Activated naive CD4-positive, alpha-beta T cell treated with anti-CD3 and anti-CD28 coated beads, Interleukin-2, amount 10 ng/mL, durations not matched to agents 7 days and 5 days (primary cell): ENCODE data around the gene RTP5.

Source experiments
- CTCF ChIA-PET: fragments of 350-600 bp; sonication (Branson Sonifier 250); formaldehyde crosslinking; loops from one replicate; lab custom pipeline; 2021; ENCODE audit warnings: antibody characterized with exemption; lab: Charles Lee
- DNase-seq: peaks from one replicate; pipeline ENCODE4 v3.0.0-alpha.2; 2020
- H3K27ac Mint-ChIP-seq: one replicate; pipeline ENCODE4 v1.8.0; 2021; ENCODE audit warnings: mild to moderate bottlenecking, moderate library complexity, mixed read lengths
- H3K27me3 Mint-ChIP-seq: one replicate; pipeline ENCODE4 v1.8.0; 2021; ENCODE audit warnings: mild to moderate bottlenecking, mixed read lengths
- H3K36me3 Mint-ChIP-seq: one replicate; pipeline ENCODE4 v1.8.0; 2021; ENCODE audit warnings: mixed read lengths
- H3K4me1 Mint-ChIP-seq: one replicate; pipeline ENCODE4 v1.8.0; 2021; ENCODE audit warnings: mixed read lengths
- H3K4me3 Mint-ChIP-seq: one replicate; pipeline ENCODE4 v1.8.0; 2021; ENCODE audit warnings: mild to moderate bottlenecking, moderate library complexity, mixed read lengths
- H3K9me3 Mint-ChIP-seq: one replicate; pipeline ENCODE4 v1.8.0; 2021; ENCODE audit warnings: mixed read lengths

The RTP5 gene

DNA sequence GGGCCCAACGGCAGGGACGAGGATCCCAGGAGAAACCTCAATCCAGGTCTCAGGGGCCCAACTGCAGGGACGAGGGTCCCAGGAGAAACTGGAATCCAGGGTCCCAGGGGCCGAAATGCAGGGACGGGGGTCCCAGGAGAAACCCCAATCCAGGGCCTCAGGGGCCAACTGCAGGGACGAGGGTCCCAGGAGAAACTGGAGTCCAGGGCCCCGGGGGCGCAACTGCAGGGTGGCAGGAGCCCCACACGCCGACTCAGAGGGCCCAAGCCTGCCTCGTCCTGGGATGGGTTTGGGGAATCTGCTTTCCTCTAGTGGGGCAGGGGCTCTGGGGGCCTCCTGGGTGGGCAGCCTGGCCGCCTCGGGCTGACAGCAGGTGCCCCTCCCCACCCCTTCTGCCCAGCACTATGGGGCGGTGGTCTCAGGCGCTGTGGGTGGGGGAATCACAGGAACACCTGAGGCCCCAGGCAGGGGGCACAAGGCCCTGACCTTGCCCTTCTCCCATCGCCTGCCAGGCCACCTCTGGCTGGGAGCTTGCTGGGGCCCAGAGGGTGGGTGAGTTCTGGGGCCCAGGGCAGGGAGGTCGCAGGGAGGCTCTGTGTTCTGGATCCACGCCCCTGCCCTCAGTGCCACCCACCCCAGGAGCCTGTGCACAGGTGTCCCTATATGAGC, 7.1 kb downstream of the RTP5 start:
- no peaks in the 10 kb centered on the region for H3K36me3 Mint-ChIP-seq
- no peak overlapping the region for H3K27ac Mint-ChIP-seq
- H3K4me1 Mint-ChIP-seq = peaks cover 28% of the 10 kb centered on the region
- H3K27me3 Mint-ChIP-seq = peaks cover 18% of the 10 kb centered on the region
- CTCF ChIA-PET = interaction anchor here (0.7 to 1.0 kb wide), 3 partner anchors 9 to 175 kb away, joined by 3 to 4 read pairs (median 3); no protein-coding TSS in a partner anchor
- DNase-seq = no peak
- H3K9me3 Mint-ChIP-seq = peaks cover 4% of the 10 kb centered on the region
- no peak overlapping the region for H3K4me3 Mint-ChIP-seq

DNA sequence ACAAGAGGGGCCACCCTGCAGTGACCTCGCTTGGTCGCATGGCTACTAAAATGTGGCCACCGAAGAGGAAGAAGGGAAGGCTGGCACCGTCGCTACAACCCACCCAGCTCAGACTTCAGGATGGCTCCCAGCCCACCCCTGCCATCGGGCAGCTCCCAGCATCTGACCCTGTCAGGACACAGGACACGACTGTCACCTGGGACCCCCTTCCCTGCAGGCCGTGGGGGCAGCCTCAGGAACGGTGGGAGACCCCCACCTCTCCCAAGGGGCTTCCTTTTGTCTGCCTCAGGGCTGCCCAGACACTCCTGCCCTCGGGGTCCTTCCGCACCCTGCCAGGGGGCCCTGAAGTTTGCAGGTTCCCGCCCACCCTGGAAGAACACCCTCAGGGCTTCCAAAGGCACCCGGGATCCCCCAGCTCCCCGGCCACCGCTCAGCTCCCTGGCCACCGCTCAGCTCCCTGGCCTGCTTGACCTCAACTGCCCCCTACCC, 7.7 kb downstream of the RTP5 start:
- H3K27me3 Mint-ChIP-seq = peaks cover 14% of the 10 kb centered on the region
- CTCF ChIA-PET = interaction anchor here (0.7 to 1.0 kb wide), 2 partner anchors 10 to 158 kb away, joined by 3 read pairs; no protein-coding TSS in a partner anchor

DNA sequence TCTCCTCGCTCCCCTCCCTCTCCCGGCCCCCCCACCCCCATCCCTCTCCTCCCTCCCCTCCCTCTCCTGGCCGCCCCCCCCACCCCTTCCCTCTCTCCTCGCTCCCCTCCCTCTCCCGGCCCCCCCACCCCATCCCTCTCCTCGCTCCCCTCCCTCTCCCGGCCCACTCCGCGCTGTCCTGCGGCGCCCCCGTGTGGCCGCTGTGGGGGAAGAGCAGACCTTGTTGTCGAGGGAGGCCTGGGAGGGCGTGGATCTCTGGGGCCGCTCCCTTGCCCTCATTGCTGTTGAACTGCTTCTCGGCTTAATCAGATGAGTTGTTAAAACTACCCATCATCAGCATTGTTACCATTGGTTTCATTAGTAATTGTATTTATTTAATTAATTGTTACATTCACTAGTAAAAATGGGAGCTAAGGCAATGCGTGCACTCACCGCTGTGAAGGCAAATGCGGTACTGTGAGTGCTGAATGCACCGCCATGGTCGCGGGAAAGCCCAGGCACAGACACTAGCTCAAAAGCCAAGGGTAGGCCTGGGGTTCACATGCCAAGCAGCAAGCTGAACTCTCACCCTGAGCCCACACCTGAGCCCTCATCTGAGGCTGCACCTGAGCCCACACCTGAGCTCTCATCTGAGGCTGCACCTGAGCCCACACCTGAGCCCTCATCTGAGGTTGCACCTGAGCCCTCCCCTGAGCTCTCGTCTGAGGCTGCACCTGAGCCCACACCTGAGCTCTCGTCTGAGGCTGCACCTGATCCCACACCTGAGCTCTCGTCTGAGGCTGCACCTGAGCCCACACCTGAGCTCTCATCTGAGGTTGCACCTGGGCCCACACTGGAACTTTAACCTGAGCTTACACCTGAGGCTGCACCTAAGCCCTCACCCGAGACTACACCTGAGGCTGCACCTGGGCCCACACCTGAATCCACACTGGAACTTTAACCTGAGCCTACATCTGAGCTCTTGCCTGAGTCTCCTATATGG, 8.8 kb downstream of the RTP5 start:
- peak; percentile 82 for DNase-seq
- Mint-ChIP-seq H3K27ac (no peak overlapping the region), H3K27me3 (peaks cover 5% of the 10 kb centered on the region), H3K36me3 (peaks cover 5% of the 10 kb centered on the region), H3K4me3 (no peak overlapping the region), H3K4me1 (peaks cover 44% of the 10 kb centered on the region), H3K9me3 (peaks cover 4% of the 10 kb centered on the region)
- CTCF ChIA-PET = interaction anchor here (0.7 to 2.5 kb wide), 17 partner anchors 10 to 800 kb away, joined by 3 to 15 read pairs (median 4); partner anchors contain the start of genes D2HGDH, ING5 and RTP5

More for the DNA sequence above, 7.7 kb downstream of the RTP5 start:
- DNase-seq = no peak
- no peaks in the 10 kb centered on the region for H3K36me3 Mint-ChIP-seq
- H3K4me1 Mint-ChIP-seq = peaks cover 33% of the 10 kb centered on the region
- no peak overlapping the region for H3K4me3 Mint-ChIP-seq
- H3K27ac Mint-ChIP-seq = no peak overlapping the region
- peaks cover 4% of the 10 kb centered on the region for H3K9me3 Mint-ChIP-seq

DNA sequence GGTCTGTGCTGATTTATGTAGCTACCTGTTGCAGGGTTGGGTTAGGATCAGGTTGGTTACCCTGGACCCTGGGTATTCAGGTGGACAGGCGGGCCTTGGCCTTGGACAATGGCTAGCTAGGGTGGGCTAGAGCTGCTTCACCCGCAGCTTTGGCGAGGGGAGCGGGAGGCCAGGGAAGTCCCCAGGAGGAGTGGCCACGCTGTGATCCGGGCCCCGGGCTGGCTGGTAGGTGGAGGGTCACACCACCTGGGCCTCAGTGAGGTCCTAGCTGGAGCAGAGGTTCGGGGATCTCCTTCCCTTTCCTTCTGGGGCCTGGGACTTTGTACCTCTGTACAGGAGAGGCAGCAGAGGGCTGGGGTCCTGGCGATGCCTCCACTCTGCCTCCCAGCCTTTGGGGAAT, 9.8 kb downstream of the RTP5 start:
- H3K4me3 Mint-ChIP-seq = no peak overlapping the region
- no peak overlapping the region for H3K27ac Mint-ChIP-seq
- CTCF ChIA-PET = interaction anchor here (0.8 to 2.5 kb wide), 9 partner anchors 11 to 801 kb away, joined by 3 to 15 read pairs (median 5); partner anchors contain the start of genes DTYMK, ING5 and RTP5

DNA sequence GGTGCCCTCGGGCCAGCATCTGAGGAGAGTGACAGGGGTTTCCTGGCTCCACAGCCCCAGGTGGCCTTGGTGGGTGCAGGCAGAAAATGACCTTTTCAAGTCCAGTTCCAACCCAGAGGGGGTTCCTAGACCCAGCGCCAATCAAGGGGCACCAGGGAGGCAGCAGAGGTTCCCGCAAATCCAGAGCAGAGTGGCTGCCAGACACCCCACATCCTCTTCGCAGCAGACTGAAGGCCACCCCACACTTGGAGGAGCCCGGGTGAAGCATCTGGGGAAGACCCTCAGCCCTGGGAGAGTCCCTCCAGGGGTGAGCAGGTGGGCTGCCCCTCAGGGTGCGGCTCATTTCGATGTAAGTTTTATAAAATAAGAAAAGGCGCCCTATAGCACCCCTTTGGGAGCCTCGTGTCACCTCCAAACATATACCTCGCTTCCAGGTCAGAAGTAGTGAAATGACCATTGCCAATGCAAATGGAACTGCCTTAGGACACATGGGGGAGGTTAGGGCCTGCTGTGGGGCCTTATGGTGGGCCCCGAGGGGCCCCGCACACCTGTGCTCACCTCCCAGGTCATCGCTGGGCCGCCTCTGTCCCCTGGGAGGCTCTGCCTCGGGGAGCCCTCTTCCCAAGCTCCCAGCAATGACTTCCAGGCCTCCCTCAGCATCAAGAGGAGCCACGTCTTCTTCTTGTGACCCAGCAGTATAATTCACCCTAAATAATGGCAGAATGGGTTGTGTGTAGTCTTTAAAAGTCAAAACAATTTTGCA, 11.0 kb downstream of the RTP5 start:
- peak overlapping the region; percentile 86 for H3K4me3 Mint-ChIP-seq
- CTCF ChIA-PET = interaction anchor here (2.5 kb wide), 2 partner anchors 149 to 178 kb away, joined by 14 to 15 read pairs; partner anchors contain the start of gene ING5
- no peak for DNase-seq
- H3K27ac Mint-ChIP-seq = peak overlapping the region; percentile 96
- peaks cover 48% of the 10 kb centered on the region for H3K4me1 Mint-ChIP-seq
- peaks cover 9% of the 10 kb centered on the region for H3K36me3 Mint-ChIP-seq
- peaks cover under 1% of the 10 kb centered on the region for H3K9me3 Mint-ChIP-seq
- peaks cover 5% of the 10 kb centered on the region for H3K27me3 Mint-ChIP-seq

More for the DNA sequence above, 9.8 kb downstream of the RTP5 start:
- Mint-ChIP-seq H3K27me3 (peaks cover 5% of the 10 kb centered on the region), H3K36me3 (peaks cover 5% of the 10 kb centered on the region), H3K9me3 (peaks cover 4% of the 10 kb centered on the region), H3K4me1 (peaks cover 48% of the 10 kb centered on the region)
- no peak for DNase-seq

DNA sequence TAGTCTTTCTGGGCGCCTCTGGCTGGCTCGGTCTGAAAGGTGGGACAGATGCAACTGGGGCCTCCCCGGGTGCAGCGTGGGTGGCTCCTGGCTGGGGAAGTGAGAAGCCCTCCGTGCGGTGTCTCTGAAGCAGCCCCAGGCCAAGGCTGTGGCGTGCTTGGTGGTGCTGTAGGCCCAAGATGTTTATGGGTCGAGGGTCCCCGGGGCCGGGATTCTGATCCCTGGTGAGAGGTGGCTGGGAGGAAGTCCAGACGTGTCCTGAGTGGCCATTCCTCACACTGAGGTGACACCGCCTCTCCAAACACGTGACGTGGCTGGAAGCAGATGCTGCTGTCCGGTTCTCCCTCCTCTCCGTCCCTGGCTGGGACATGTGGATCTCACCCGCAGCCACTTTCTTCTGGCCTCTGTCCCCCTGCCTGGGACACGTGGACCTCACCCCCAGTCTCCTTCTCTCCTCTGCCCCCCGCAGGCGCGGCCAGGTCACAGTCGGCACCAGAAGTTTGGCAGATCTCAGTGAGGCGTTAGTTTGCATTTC, 12.6 kb downstream of the RTP5 start:
- Mint-ChIP-seq H3K36me3 (peaks cover 14% of the 10 kb centered on the region), H3K27ac (peak overlapping the region; percentile 96), H3K9me3 (no peaks in the 10 kb centered on the region), H3K4me1 (peaks cover 51% of the 10 kb centered on the region), H3K4me3 (peak overlapping the region; percentile 86), H3K27me3 (peaks cover 5% of the 10 kb centered on the region)
- peak; percentile 56 for DNase-seq
- CTCF ChIA-PET = no interaction called here

DNA sequence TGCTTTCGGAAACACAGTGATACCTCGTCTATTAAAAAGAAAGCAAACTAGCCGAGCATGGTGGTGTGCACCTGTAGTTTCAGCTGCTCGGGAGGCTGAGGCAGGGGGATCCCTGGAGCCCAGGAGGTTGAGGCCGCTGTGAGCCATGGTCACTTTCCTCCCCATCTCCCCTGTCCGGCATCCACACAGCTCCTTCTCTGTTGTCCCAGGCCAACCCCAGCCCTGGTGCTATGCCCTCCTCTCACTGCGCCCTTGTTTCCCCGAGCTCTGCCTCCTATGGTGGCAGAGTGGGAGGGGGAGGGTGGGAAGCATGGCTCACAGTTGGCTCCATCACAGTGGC, 15.4 kb downstream of the RTP5 start:
- H3K9me3 Mint-ChIP-seq = peaks cover 6% of the 10 kb centered on the region
- no peak for DNase-seq
- peaks cover 5% of the 10 kb centered on the region for H3K27me3 Mint-ChIP-seq
- CTCF ChIA-PET = no interaction called here
- H3K27ac Mint-ChIP-seq = no peak overlapping the region
- peaks cover 57% of the 10 kb centered on the region for H3K4me1 Mint-ChIP-seq
- no peak overlapping the region for H3K4me3 Mint-ChIP-seq
- peaks cover 32% of the 10 kb centered on the region for H3K36me3 Mint-ChIP-seq

DNA sequence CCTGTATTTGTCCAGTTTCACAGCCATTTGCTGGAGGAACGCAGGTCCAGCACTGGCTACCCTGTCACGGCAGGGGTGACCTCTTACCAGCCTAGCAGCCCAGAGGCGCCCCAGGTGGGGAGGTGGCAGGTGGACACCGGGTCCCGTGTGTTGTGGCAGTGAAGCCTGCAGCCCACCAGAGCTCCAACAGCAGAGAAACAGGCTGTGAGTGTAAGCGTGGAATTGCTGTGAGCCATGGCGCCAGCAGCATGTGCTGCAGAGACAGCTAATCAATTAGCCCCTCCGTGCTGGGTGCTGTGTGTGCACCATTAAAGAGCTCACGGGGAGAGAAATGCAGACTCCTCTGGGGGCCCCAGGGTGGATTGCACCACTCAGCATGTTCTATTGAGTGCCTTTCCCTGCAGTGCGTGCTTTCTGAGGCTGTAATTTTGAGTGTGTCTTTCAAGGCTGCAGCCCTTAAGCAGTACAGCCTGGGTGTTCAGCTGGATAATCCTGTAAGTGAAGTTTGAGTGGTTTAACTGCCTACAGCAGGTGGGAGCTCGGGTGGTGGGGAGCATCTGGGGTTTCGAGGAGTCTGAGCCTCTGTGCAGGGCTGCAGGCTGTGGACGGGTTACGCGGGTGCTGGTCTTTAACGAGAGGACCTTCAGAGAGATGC, 15.9 kb downstream of the RTP5 start:
- Mint-ChIP-seq H3K4me3 (no peak overlapping the region), H3K4me1 (peaks cover 52% of the 10 kb centered on the region), H3K36me3 (peaks cover 35% of the 10 kb centered on the region), H3K27me3 (peaks cover 5% of the 10 kb centered on the region), H3K9me3 (peaks cover 6% of the 10 kb centered on the region), H3K27ac (no peak overlapping the region)
- no peak for DNase-seq
- CTCF ChIA-PET = no interaction called here

DNA sequence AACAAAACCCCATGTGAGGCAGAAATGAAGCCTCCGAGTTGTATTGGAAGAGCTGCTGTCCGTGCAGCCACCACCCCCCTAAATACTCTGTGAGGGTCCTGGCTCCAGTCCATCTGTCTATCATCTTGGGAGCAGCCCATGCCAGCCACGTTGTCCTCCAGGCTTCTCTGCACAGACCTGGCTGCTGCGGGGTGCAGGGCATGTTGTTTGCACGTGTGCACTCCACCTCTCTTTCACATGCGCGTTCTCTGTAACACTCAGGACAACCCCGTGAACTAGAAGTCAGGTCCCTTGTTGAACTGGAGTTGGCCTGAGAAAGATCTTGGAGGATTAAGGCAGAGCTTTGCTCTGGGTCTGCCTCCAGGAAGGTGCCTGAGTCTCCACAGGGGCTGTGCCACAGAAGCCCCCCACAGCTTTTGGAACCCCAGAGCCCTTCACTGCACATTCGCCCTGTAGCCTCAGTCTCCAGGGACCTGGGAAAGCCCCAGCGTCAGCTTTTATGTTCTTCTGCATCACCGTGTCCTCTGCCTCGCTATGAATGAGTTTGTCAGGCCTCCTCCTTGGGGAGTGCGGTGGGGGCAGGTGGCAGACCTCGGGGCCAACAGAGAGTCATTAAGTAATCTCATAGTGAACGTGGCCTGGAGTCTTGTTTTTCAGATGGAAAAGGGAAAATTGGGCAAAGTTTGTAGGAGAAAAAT, 16.6 kb downstream of the RTP5 start:
- Mint-ChIP-seq H3K27ac (peak overlapping the region; percentile 46), H3K27me3 (peaks cover 5% of the 10 kb centered on the region), H3K4me1 (peaks cover 47% of the 10 kb centered on the region), H3K4me3 (no peak overlapping the region), H3K9me3 (peaks cover 6% of the 10 kb centered on the region), H3K36me3 (peaks cover 35% of the 10 kb centered on the region)
- CTCF ChIA-PET = no interaction called here
- no peak for DNase-seq

DNA sequence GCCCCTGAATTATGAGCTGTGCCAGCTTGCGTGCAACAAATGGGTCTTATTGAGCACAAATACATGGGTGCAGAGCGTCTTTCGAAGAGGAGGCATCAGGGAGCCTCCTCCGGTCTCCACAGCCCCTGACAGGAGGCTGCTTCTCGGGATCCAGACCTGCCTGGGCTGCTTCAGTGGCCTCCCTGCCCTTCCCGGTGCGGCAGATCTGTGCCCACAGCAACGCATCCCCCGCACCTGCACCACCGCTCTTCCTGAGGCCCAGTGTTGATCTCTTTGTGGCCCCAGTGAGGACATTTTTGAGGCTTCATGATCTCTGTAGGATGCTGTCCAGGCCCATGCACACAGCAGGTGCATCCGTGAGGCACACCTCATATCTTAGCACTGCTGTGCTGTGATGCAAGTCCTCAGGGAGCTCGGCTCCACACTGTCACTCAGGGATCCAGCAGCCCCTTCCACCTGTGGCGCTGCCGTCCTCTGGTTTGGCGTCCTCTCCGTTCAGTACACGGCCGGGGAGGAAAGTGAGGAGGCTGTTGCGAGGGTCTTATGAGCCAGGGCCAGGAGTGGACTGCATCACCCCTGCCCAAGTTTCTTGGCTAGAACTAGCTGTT, 17.4 kb downstream of the RTP5 start:
- Mint-ChIP-seq H3K4me1 (peaks cover 39% of the 10 kb centered on the region), H3K36me3 (peaks cover 35% of the 10 kb centered on the region), H3K9me3 (peaks cover 6% of the 10 kb centered on the region), H3K27me3 (no peaks in the 10 kb centered on the region), H3K27ac (no peak overlapping the region), H3K4me3 (no peak overlapping the region)
- DNase-seq = no peak
- CTCF ChIA-PET = no interaction called here

DNA sequence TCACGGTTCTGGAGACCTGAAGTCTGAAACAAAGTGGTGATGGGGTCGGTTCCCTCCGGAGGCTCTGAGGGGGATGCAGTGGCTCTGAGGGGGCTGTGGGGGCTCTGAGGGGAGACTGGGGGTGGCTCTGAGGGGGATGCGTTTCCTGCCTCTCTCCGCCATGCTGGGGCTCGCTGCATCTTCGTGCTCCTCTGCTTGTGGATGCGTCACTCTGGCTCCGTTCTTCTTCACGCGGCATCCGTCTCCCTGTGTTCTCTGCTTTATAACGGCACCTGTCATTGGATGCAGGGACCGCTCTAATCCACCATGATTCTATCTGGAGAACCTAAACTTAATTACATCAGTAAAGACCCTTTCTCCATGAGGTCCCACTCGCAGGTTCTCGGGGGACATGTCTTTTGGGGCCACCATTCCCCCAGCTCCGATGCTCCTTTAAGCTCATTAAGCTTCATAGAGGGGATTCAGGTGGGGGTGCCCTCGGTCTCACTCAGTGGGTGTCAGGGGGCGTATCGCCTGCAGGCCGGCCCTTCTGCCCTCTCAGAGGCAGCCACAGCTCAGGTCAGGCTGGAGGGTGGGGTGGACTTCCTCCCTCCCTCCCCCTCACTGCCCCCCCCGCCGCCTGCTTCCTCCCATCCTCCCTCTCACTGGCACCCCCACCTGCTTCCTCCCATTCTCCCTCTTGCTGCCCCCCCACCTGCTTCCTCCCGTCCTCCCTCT, 18.4 kb downstream of the RTP5 start:
- Mint-ChIP-seq H3K27me3 (no peaks in the 10 kb centered on the region), H3K4me1 (peaks cover 29% of the 10 kb centered on the region), H3K9me3 (peaks cover 6% of the 10 kb centered on the region), H3K27ac (no peak overlapping the region), H3K4me3 (no peak overlapping the region), H3K36me3 (peaks cover 34% of the 10 kb centered on the region)
- DNase-seq = no peak
- CTCF ChIA-PET = no interaction called here

DNA sequence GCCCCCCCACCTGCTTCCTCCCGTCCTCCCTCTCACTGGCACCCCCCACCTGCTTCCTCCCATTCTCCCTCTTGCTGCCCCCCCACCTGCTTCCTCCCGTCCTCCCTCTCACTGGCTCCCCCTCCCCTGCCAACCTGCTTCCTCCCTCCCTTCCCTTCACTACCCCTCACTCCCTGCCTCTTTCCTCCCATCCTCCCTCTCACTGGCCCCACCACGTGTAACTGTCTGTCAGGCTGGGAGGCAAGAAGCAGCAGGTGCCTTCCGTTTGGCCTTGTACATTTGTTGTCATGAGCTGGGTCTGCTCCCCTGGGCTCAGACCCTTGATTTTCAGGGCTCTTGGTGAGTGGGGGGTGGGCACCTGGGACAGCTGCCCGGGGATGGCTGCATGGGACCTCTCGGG, 19.1 kb downstream of the RTP5 start:
- peak overlapping the region; percentile 54 for H3K27ac Mint-ChIP-seq
- no peak for DNase-seq
- H3K4me3 Mint-ChIP-seq = no peak overlapping the region
- no peaks in the 10 kb centered on the region for H3K27me3 Mint-ChIP-seq
- H3K4me1 Mint-ChIP-seq = peaks cover 24% of the 10 kb centered on the region
- CTCF ChIA-PET = no interaction called here
- peaks cover 31% of the 10 kb centered on the region for H3K36me3 Mint-ChIP-seq
- peaks cover 6% of the 10 kb centered on the region for H3K9me3 Mint-ChIP-seq
